KMS-11 (cell line): ENCODE data around the gene RAD51AP1.
A peak's percentile ranks its signal among the peaks of the same experiment; 100 is the strongest.

ENCODE experiments used
- H2AFZ ChIP-seq: fragments of 200-600 bp; sonication (generic); 2 replicates; pipeline ENCODE4 v1.6.1; 2016; ENCODE audit warnings: antibody characterized with exemption, mixed run types, low read depth
- H3K27ac ChIP-seq: fragments of 200-600 bp; sonication (generic); 2 replicates; pipeline ENCODE4 v1.6.1; 2016; ENCODE audit warnings: mild to moderate bottlenecking, mixed run types
- H3K27me3 ChIP-seq: fragments of 200-600 bp; sonication (generic); 2 replicates; pipeline ENCODE4 v1.6.1; 2017; ENCODE audit warnings: mild to moderate bottlenecking, low read depth, mixed run types, moderate library complexity; ENCODE audit not compliant: insufficient read depth
- H3K36me3 ChIP-seq: fragments of 200-600 bp; sonication (generic); 2 replicates; pipeline ENCODE4 v1.6.1; 2017; ENCODE audit warnings: mild to moderate bottlenecking, mixed run types; ENCODE audit not compliant: insufficient read depth
- H3K4me1 ChIP-seq: fragments of 200-600 bp; sonication (generic); 2 replicates; pipeline ENCODE4 v1.6.1; 2016; ENCODE audit warnings: mild to moderate bottlenecking, low read depth, mixed run types; ENCODE audit not compliant: poor library complexity, severe bottlenecking
- H3K4me2 ChIP-seq: fragments of 200-600 bp; sonication (generic); 2 replicates; pipeline ENCODE4 v1.7.0; 2016; ENCODE audit warnings: mild to moderate bottlenecking, mixed run types
- H3K4me3 ChIP-seq: fragments of 200-600 bp; sonication (generic); IDR thresholded peaks from 2 replicates; pipeline ENCODE4 v1.6.1; 2017; ENCODE audit warnings: low read depth, low read length, mixed read lengths; ENCODE audit not compliant: insufficient read depth
- H3K79me2 ChIP-seq: fragments of 200-600 bp; sonication (generic); 2 replicates; pipeline ENCODE4 v1.6.1; 2016; ENCODE audit warnings: low read depth, mixed run types; ENCODE audit not compliant: insufficient read depth
- H3K9ac ChIP-seq: fragments of 200-600 bp; sonication (generic); 2 replicates; pipeline ENCODE4 v1.6.1; 2016; ENCODE audit warnings: mild to moderate bottlenecking, mixed run types
- H4K20me1 ChIP-seq: fragments of 200-600 bp; sonication (generic); 2 replicates; pipeline ENCODE4 v1.6.1; 2016; ENCODE audit warnings: mild to moderate bottlenecking, mixed run types; ENCODE audit not compliant: insufficient read depth
- TF ChIP-seq, protein P1 (sequence below): fragments of 200-600 bp; sonication (generic); conservative IDR thresholded peaks from 2 replicates; pipeline ENCODE4 v1.6.1; 2017; ENCODE audit warnings: low read depth, mild to moderate bottlenecking, antibody characterized with exemption, low read length, moderate library complexity, mixed read lengths

The RAD51AP1 gene, protein sequence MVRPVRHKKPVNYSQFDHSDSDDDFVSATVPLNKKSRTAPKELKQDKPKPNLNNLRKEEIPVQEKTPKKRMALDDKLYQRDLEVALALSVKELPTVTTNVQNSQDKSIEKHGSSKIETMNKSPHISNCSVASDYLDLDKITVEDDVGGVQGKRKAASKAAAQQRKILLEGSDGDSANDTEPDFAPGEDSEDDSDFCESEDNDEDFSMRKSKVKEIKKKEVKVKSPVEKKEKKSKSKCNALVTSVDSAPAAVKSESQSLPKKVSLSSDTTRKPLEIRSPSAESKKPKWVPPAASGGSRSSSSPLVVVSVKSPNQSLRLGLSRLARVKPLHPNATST

DNA sequence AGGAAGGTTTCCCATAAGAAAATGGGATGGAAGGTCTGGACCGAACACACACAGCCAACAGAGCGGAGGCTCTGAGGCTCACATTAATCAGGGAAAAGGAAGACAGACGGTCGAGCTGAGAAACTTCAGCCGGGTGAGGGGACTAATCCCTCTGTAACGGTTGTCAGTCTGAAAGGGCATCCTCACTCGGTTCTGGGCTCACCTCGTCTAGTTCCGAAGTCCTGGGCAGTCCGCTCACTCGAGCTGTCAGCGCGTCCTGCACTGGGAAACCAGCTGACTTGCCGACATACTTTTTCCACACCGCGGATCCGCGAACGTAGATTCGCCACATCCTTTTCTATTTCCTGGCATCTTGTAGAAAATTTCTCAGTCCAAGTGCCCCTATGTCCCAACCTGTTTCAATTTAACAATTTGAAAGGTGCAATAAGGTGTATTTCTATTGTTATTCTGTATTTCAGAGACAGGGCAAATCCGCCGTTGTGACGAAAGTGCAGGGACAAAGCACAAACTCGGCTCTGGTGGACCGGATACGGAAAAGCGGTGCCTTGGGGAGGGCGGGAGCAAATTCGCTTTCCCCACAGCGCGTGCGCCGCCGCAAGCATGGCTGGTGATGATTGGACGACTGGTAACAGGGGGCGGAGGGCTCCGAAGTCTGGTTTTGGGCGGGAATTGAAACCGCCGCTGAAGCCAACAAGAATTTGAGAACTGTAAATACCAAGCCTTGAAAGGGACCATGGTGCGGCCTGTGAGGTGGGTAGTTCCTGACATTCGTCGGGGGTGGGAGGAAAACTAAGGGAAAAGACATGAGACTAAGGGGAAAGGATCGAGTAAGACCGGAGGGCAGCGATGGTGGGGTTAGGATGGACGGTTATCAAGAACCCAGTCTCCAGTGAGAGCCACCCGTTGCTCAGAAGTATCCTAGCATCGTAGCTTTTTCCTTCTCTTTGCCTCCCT, at the start of gene RAD51AP1:
RAD51AP1 (plus strand) TSS at position 684 of the 954 bp plus-strand sequence; CDS start at position 734, 50 bp downstream.
- H3K4me3 ChIP-seq = no peak within 1 kb of the TSS
- peaks cover 25% of the 10 kb centered on the region for H3K4me1 ChIP-seq
- peak within 1 kb of the TSS; percentile 71 for H3K27ac ChIP-seq
- peak within 1 kb of the TSS; percentile 73 for H3K9ac ChIP-seq
- TF ChIP-seq, protein P1, sequence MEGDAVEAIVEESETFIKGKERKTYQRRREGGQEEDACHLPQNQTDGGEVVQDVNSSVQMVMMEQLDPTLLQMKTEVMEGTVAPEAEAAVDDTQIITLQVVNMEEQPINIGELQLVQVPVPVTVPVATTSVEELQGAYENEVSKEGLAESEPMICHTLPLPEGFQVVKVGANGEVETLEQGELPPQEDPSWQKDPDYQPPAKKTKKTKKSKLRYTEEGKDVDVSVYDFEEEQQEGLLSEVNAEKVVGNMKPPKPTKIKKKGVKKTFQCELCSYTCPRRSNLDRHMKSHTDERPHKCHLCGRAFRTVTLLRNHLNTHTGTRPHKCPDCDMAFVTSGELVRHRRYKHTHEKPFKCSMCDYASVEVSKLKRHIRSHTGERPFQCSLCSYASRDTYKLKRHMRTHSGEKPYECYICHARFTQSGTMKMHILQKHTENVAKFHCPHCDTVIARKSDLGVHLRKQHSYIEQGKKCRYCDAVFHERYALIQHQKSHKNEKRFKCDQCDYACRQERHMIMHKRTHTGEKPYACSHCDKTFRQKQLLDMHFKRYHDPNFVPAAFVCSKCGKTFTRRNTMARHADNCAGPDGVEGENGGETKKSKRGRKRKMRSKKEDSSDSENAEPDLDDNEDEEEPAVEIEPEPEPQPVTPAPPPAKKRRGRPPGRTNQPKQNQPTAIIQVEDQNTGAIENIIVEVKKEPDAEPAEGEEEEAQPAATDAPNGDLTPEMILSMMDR = no peak
- no peaks in the 10 kb centered on the region for H3K27me3 ChIP-seq
- H3K36me3 ChIP-seq = no peaks in the 10 kb centered on the region; the same call in 1 of the 2 replicates
- H2AFZ ChIP-seq = peak within 1 kb of the TSS; percentile 79
- H4K20me1 ChIP-seq = no peaks in the 10 kb centered on the region
- H3K79me2 ChIP-seq = peaks cover 43% of the 10 kb centered on the region
- peak within 1 kb of the TSS; percentile 95 for H3K4me2 ChIP-seq

DNA sequence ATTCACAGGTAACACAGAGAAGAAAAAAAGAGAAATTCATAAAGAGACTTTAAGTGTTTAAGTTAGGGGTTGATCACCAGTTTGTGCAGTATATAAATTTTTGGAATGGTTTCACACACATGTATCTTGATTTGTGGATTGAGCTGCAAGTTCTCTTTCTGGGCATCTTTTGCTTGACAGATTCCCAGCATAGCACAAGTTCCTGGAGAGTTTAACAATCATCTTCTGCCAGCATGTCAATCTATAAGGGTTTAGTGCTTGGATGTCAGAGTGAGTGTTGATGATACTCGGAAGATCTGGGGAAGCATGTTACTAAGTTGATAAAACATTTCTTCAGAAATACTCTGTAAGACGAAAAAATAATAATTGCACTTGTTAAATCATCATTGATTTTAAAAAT, 49.1 kb upstream of the RAD51AP1 start:
- TF ChIP-seq, protein P1 = no peak
- no peak overlapping the region for H3K27ac ChIP-seq
- no peak overlapping the region for H3K4me3 ChIP-seq
- H3K36me3 ChIP-seq = no peaks in the 10 kb centered on the region
- no peak overlapping the region for H3K4me2 ChIP-seq
- no peaks in the 10 kb centered on the region for H3K27me3 ChIP-seq
- H3K4me1 ChIP-seq = no peaks in the 10 kb centered on the region
- no peak overlapping the region for H3K9ac ChIP-seq
- no peaks in the 10 kb centered on the region for H4K20me1 ChIP-seq
- no peaks in the 10 kb centered on the region for H3K79me2 ChIP-seq
- no peak overlapping the region for H2AFZ ChIP-seq

DNA sequence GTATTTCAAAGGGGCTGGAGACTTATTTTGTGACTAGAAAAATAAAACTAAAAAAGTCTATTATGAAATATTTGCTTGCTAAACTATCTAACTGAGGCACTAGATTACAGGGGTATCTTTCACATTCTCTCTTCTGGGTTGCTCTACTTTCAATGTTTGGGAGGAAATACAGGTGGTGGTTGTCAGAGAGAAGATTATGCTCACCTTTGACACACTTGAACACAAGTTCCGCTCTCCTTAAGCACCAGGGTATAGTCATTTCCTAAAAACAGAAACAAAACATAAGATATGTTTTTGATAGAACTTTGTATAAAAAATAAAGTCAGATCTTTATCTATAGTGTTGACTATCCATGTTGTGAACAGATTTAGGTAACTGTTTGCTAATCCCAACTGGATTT, 47.7 kb upstream of the RAD51AP1 start:
- Histone ChIP-seq H4K20me1 (no peaks in the 10 kb centered on the region), H3K36me3 (no peaks in the 10 kb centered on the region), H3K27me3 (no peaks in the 10 kb centered on the region), H3K79me2 (no peaks in the 10 kb centered on the region), H3K4me1 (no peaks in the 10 kb centered on the region), H3K27ac (no peak overlapping the region), H3K9ac (no peak overlapping the region), H2AFZ (no peak overlapping the region), H3K4me3 (no peak overlapping the region), H3K4me2 (no peak overlapping the region)
- TF ChIP-seq, protein P1 = no peak

DNA sequence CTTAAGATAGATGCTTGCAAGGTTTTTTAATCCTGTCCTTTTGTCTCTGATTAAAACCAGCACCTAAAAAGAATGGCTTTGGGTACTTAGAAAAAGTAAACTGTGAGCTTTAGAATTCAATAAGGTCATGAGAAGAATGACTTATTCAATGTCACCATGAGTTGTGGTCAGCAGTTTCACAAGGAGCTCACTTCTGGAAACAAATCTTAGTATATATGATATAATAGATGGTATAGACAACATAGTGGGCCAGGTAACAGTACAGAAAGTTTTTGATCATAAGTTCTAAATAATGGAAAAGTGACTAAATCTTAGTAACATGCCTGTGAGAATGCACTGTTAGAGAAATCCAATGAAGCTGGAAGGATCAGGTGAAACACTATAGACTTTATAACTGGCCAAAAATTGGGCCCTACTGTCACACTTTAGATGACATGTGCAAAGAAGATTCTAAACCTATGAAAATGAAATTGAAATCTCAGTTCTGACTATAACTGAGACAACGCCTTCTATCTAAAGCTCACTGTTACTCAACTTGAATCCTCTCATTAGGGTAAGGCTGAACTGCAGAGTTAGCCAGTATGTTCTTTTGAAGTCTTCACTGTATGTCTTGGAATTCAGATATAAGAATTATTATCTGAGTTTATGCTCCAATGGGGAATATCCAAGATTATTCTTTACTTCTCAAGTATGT, 42.4 kb upstream of the RAD51AP1 start:
- Histone ChIP-seq H3K9ac (no peak overlapping the region), H4K20me1 (no peaks in the 10 kb centered on the region), H3K27me3 (no peaks in the 10 kb centered on the region), H3K36me3 (no peaks in the 10 kb centered on the region), H3K27ac (no peak overlapping the region), H3K4me3 (no peak overlapping the region), H2AFZ (no peak overlapping the region), H3K4me2 (no peak overlapping the region), H3K4me1 (no peaks in the 10 kb centered on the region), H3K79me2 (no peaks in the 10 kb centered on the region)
- TF ChIP-seq, protein P1 = no peak
